CD14-positive monocyte (primary cell): Measurements from ENCODE around the gene STAT5A. TPM values are rescaled to one million over a fixed set of nuclear protein-coding genes. Genes with fewer than 3 reads are reported as not detected.
A peak's percentile ranks its signal among the peaks of the same experiment; 100 is the strongest.

Experiments used
- DNase-seq, 3 donors: peaks; one replicate each; pipeline ENCODE4 v3.0.0-alpha.2; 2011 to 2022
- H2AFZ ChIP-seq: 2 replicates; pipeline ENCODE4 v1.6.0; 2012; ENCODE audit warnings: mild to moderate bottlenecking, low read depth, low read length, inconsistent platforms; ENCODE audit not compliant: insufficient read depth, poor library complexity, severe bottlenecking
- H3K27ac ChIP-seq, 2 donors: 1 replicate in 1 of 2; 2 replicates in 1 of 2; pipeline ENCODE4 v1.5.1; 2012 to 2013; ENCODE audit warnings: low read length in 2 of 2, control low read depth in 1 of 2, inconsistent platforms in 1 of 2, low read depth in 1 of 2, mild to moderate bottlenecking in 1 of 2
- H3K27me3 ChIP-seq, 2 donors: one replicate each; pipeline versions ENCODE4 v1.6.0 to v1.6.1; 2011 to 2013; ENCODE audit warnings: low read length in 2 of 2; ENCODE audit not compliant: control insufficient read depth in 2 of 2, insufficient read depth in 2 of 2
- H3K36me3 ChIP-seq, 2 donors: replicated peaks in 1 of 2; 1 replicate in 1 of 2; 2 replicates in 1 of 2; pipeline versions ENCODE4 v1.5.1 to v1.6.1; 2012 to 2013; ENCODE audit warnings: low read length in 2 of 2, control low read depth in 1 of 2, inconsistent platforms in 1 of 2, mild to moderate bottlenecking in 1 of 2; ENCODE audit not compliant: insufficient read depth in 2 of 2, control insufficient read depth in 1 of 2
- H3K4me1 ChIP-seq, 2 donors: 1 replicate in 1 of 2; 2 replicates in 1 of 2; pipeline versions ENCODE4 v1.5.1 to v1.6.1; 2012 to 2013; ENCODE audit warnings: low read length in 2 of 2, control low read depth in 1 of 2, inconsistent platforms in 1 of 2, mild to moderate bottlenecking in 1 of 2, moderate library complexity in 1 of 2; ENCODE audit not compliant: insufficient read depth in 2 of 2, control insufficient read depth in 1 of 2
- H3K4me2 ChIP-seq: replicated peaks from 2 replicates; pipeline ENCODE3; 2012; ENCODE audit warnings: low read length, moderate library complexity, mild to moderate bottlenecking; ENCODE audit not compliant: poor library complexity, severe bottlenecking; ENCODE audit errors: extremely low read depth
- H3K4me3 ChIP-seq, 3 experiments: fragments of 200-600 bp in 1 of 3; sonication (generic) in 1 of 3; replicated peaks in 1 of 3; 1 replicate in 2 of 3; 2 replicates in 1 of 3; pipeline ENCODE4 v1.5.1; 2011 to 2013; ENCODE audit warnings: low read length in 3 of 3, mild to moderate bottlenecking in 3 of 3, control low read depth in 2 of 3, low read depth in 2 of 3, inconsistent platforms in 1 of 3, moderate library complexity in 1 of 3
- H3K79me2 ChIP-seq: 2 replicates; pipeline ENCODE4 v1.6.0; 2012; ENCODE audit warnings: mild to moderate bottlenecking, control low read depth, inconsistent platforms, low read length, moderate library complexity; ENCODE audit not compliant: insufficient read depth
- H3K9ac ChIP-seq: 2 replicates; pipeline ENCODE4 v1.6.0; 2017; ENCODE audit warnings: low read length, mild to moderate bottlenecking; ENCODE audit not compliant: insufficient read depth, poor library complexity, severe bottlenecking
- H3K9me3 ChIP-seq, 2 donors: replicated peaks in 1 of 2; 1 replicate in 1 of 2; 2 replicates in 1 of 2; pipeline versions ENCODE4 v1.5.1 to v1.6.1; 2012 to 2013; ENCODE audit warnings: low read length in 2 of 2, control low read depth in 1 of 2; ENCODE audit not compliant: control insufficient read depth in 1 of 2, insufficient read depth in 1 of 2
- H4K20me1 ChIP-seq: 2 replicates; pipeline ENCODE4 v1.6.0; 2012; ENCODE audit warnings: mild to moderate bottlenecking, low read length, control low read depth, moderate library complexity; ENCODE audit not compliant: insufficient read depth
- H3K27ac Mint-ChIP-seq, 7 donors: one replicate each; pipeline ENCODE4 v1.8.0; 2020; ENCODE audit warnings: mild to moderate bottlenecking in 7 of 7, mixed read lengths in 7 of 7, moderate library complexity in 6 of 7, inconsistent platforms in 2 of 7
- H3K27me3 Mint-ChIP-seq, 3 donors: one replicate each; pipeline ENCODE4 v1.8.0; 2021 to 2022; ENCODE audit warnings: low read depth in 3 of 3, mild to moderate bottlenecking in 3 of 3, mixed read lengths in 3 of 3, moderate library complexity in 3 of 3, inconsistent platforms in 1 of 3
- H3K36me3 Mint-ChIP-seq, 2 donors: one replicate each; pipeline ENCODE4 v1.8.0; 2020; ENCODE audit warnings: mixed read lengths in 2 of 2, inconsistent platforms in 1 of 2, mild to moderate bottlenecking in 1 of 2
- H3K4me1 Mint-ChIP-seq: one replicate; pipeline ENCODE4 v1.8.0; 2020; ENCODE audit warnings: mild to moderate bottlenecking, mixed read lengths
- H3K4me3 Mint-ChIP-seq, 2 donors: one replicate each; pipeline ENCODE4 v1.8.0; 2020; ENCODE audit warnings: mild to moderate bottlenecking in 2 of 2, mixed read lengths in 2 of 2, moderate library complexity in 1 of 2
- H3K9me3 Mint-ChIP-seq, 7 donors: one replicate each; pipeline ENCODE4 v1.8.0; 2020 to 2022; ENCODE audit warnings: mixed read lengths in 7 of 7, mild to moderate bottlenecking in 6 of 7, moderate library complexity in 6 of 7, inconsistent platforms in 2 of 7
- WGBS: methylation state at CpG from one replicate; pipeline ENCODE4 v1.1.5; 2013; ENCODE audit warnings: missing lambda C conversion rate; ENCODE audit not compliant: insufficient coverage; 5-methylcytosine and 5-hydroxymethylcytosine counted together
- intact Hi-C, 2 donors: fragments of 100-400 bp; cut with micrococcal nuclease; formaldehyde crosslinking; loops; one replicate each; pipeline versions ENCODE4 v1.15.0 to v1.15.1; 2023
- polyA plus RNA-seq, 3 donors: library from polyadenylated mRNA; depleted of rRNA in 1 of 3; unstranded in 2 of 3; stranded (reverse) in 1 of 3; fragments of 300-500 nt in 2 of 3; fragments of >200 nt in 1 of 3; fragmentation: Illumina TruSeq in 2 of 3; gene quantifications; 1 replicate in 2 of 3; 2 replicates in 1 of 3; pipeline ENCODE4 v1.2.3, GENCODE V29; 2012 to 2021
- TF ChIP-seq, protein P1 (sequence below): fragments of 200-600 bp; IDR thresholded peaks from one replicate; pipeline ENCODE4 v1.8.0; 2022; ENCODE audit warnings: antibody characterized with exemption, mild to moderate bottlenecking

The STAT5A gene
- polyA plus RNA-seq, 3 donors: 30.5 to 91.1 (median 49.8) TPM

DNA sequence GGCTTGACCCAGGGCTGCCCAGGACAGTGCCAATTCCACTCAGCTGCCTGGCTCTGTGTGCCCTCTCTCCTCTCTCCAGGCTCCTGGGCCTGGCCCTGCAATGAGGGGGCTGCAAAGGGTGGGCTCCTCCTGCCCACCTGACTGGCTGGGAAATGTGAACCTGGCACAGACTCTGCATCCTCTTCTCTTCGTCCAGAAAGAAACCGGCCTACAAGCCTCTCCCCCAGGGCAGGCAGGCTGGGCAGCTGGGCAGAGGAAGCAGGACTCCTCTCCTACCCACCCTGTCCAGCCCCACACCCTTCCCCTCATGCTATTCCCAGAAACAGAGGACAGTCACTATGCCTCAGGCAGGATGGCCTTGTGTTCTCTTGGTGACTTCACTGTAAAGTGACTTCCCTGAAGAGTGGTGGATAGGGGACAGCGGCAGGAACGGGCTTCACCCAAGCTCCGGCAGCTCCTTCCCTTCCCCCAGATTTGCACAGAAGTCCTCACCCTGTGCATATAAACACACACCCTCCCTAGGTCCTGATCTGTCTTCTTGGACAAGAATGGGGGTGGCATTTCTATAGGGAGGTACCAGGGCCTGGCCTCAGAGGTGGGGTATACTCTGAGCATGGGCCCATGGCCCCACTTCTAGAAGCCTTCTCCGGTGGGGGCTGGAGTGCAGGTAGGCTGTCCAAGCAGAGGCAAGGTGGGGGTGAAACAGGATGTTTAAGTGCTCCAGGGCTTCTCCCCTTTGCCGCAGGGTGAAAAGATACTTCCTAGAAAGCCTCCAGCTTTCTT is 4.9 kb upstream of the STAT5A start:
- Histone ChIP-seq H3K27me3 (no peaks in the 10 kb centered on the region), H3K79me2 (peaks cover 12% of the 10 kb centered on the region), H3K27ac (no peak overlapping the region), H3K9me3 (no peaks in the 10 kb centered on the region), H3K4me1 (peaks cover 23 to 28% of the 10 kb centered on the region in 2 donors), H3K4me2 (no peak overlapping the region), H2AFZ (no peak overlapping the region), H4K20me1 (peaks cover 4% of the 10 kb centered on the region), H3K9ac (no peak overlapping the region), H3K4me3 (no peak overlapping the region), H3K36me3 (no peaks in the 10 kb centered on the region)
- Mint-ChIP-seq H3K4me1 (peaks cover 25% of the 10 kb centered on the region), H3K36me3 (no peaks in the 10 kb centered on the region), H3K27ac (peak overlapping the region in 1 of 7 donors; percentile 30), H3K4me3 (no peak overlapping the region), H3K9me3 (no peaks in the 10 kb centered on the region), H3K27me3 (peaks cover 0 to 1% (median 1%) of the 10 kb centered on the region in 3 donors)
- WGBS: 96% methylated on average over 3 of the region's 7 CpGs
- intact Hi-C loops: no loop called here
- DNase-seq: no peak
- TF ChIP-seq, protein P1, sequence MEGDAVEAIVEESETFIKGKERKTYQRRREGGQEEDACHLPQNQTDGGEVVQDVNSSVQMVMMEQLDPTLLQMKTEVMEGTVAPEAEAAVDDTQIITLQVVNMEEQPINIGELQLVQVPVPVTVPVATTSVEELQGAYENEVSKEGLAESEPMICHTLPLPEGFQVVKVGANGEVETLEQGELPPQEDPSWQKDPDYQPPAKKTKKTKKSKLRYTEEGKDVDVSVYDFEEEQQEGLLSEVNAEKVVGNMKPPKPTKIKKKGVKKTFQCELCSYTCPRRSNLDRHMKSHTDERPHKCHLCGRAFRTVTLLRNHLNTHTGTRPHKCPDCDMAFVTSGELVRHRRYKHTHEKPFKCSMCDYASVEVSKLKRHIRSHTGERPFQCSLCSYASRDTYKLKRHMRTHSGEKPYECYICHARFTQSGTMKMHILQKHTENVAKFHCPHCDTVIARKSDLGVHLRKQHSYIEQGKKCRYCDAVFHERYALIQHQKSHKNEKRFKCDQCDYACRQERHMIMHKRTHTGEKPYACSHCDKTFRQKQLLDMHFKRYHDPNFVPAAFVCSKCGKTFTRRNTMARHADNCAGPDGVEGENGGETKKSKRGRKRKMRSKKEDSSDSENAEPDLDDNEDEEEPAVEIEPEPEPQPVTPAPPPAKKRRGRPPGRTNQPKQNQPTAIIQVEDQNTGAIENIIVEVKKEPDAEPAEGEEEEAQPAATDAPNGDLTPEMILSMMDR: no peak

DNA sequence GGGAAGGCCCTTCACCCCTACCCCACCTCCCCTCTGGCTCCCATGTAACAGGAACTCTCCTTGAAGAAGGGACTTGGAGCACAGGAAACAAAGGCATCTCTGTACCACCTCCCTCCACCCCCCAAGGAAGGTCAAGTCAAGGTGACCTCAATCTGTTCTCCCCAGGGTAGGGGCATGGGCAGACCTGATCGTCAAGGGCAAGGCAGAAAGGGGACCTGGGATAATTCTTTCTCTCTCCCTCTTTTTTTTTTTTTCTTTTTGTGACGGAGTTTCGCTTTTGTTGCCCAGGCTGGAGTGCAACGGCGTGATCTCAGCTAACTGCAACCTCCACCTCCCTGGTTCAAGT is 4.3 kb upstream of the STAT5A start:
- Histone ChIP-seq H2AFZ (no peak overlapping the region), H3K4me2 (no peak overlapping the region), H3K4me3 (no peak overlapping the region), H3K9me3 (no peaks in the 10 kb centered on the region), H3K36me3 (no peaks in the 10 kb centered on the region), H4K20me1 (peaks cover 8% of the 10 kb centered on the region), H3K4me1 (peaks cover 26 to 34% of the 10 kb centered on the region in 2 donors), H3K27ac (no peak overlapping the region), H3K27me3 (no peaks in the 10 kb centered on the region), H3K79me2 (peaks cover 17% of the 10 kb centered on the region), H3K9ac (no peak overlapping the region)
- TF ChIP-seq, protein P1: no peak
- no peaks in the 10 kb centered on the region for H3K36me3 Mint-ChIP-seq
- H3K4me3 Mint-ChIP-seq: no peak overlapping the region
- no peak for DNase-seq
- H3K27me3 Mint-ChIP-seq: peaks cover 0 to 1% (median 1%) of the 10 kb centered on the region in 3 donors
- 90% methylated on average over 4 of the region's 5 CpGs for WGBS
- H3K27ac Mint-ChIP-seq: peak overlapping the region in 1 of 7 donors; percentile 55
- no peaks in the 10 kb centered on the region for H3K9me3 Mint-ChIP-seq
- intact Hi-C loops: no loop called here
- peaks cover 26% of the 10 kb centered on the region for H3K4me1 Mint-ChIP-seq
